ENCODE data around the gene NR1H3. TPM values are rescaled to one million over a fixed set of nuclear protein-coding genes. Genes with fewer than 3 reads are reported as not detected.

The NR1H3 gene
- total and polyA plus RNA-seq, 4 donors = 35.0 to 62.0 (median 57.0) TPM

DNA sequence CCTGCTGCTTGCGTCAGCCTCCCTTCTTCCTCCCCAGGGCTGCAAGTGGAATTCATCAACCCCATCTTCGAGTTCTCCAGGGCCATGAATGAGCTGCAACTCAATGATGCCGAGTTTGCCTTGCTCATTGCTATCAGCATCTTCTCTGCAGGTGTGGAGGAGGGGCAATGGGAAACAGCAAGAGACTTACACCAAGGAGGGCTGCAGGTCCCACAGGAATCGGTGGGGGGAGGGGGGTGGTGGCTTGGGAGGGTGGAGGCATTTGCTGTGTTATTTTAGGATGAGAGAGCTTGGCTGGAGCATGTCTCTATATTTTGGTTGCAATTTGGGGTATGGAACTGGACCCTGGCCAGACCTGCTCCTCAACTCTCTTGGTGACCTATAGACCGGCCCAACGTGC, 10.1 kb downstream of the NR1H3 start:
- Histone ChIP-seq H3K36me3 (ENCODE audit: control insufficient read depth in 4 of 4, insufficient read depth in 4 of 4, low read length in 4 of 4) (peaks cover 0 to 4% (median 0%) of the 10 kb centered on the region in 4 donors), H3K4me1 (ENCODE audit: control insufficient read depth in 5 of 5, insufficient read depth in 5 of 5, low read length in 5 of 5) (peaks cover 9 to 32% (median 13%) of the 10 kb centered on the region in 5 donors), H3K4me3 (no peak overlapping the region), H3K27me3 (ENCODE audit: control insufficient read depth in 3 of 3, insufficient read depth in 3 of 3, low read length in 2 of 3) (no peaks in the 10 kb centered on the region), H3K9me3 (ENCODE audit: control insufficient read depth in 4 of 4, insufficient read depth in 3 of 4, low read length in 3 of 4) (no peaks in the 10 kb centered on the region), H3K9ac (ENCODE audit: insufficient read depth in 1 of 2, low read length in 2 of 2) (peak overlapping the region in 1 of 2 donors; percentile 56), H3K27ac (ENCODE audit: low read depth in 1 of 2, low read length in 1 of 2) (peak overlapping the region in 1 of 2 donors; percentile 96)
- 55 to 72% methylated on average over 6 of the region's 6 CpGs for WGBS, 2 donors
- ATAC-seq (ENCODE audit: insufficient read depth, low FRiP score) = no peak
- DNase-seq = no peak
- TF ChIP-seq, protein P1, sequence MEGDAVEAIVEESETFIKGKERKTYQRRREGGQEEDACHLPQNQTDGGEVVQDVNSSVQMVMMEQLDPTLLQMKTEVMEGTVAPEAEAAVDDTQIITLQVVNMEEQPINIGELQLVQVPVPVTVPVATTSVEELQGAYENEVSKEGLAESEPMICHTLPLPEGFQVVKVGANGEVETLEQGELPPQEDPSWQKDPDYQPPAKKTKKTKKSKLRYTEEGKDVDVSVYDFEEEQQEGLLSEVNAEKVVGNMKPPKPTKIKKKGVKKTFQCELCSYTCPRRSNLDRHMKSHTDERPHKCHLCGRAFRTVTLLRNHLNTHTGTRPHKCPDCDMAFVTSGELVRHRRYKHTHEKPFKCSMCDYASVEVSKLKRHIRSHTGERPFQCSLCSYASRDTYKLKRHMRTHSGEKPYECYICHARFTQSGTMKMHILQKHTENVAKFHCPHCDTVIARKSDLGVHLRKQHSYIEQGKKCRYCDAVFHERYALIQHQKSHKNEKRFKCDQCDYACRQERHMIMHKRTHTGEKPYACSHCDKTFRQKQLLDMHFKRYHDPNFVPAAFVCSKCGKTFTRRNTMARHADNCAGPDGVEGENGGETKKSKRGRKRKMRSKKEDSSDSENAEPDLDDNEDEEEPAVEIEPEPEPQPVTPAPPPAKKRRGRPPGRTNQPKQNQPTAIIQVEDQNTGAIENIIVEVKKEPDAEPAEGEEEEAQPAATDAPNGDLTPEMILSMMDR (IDR thresholded peaks at IDR 0.05; ENCODE audit: control extremely low read depth, extremely low read depth) = no peak

DNA sequence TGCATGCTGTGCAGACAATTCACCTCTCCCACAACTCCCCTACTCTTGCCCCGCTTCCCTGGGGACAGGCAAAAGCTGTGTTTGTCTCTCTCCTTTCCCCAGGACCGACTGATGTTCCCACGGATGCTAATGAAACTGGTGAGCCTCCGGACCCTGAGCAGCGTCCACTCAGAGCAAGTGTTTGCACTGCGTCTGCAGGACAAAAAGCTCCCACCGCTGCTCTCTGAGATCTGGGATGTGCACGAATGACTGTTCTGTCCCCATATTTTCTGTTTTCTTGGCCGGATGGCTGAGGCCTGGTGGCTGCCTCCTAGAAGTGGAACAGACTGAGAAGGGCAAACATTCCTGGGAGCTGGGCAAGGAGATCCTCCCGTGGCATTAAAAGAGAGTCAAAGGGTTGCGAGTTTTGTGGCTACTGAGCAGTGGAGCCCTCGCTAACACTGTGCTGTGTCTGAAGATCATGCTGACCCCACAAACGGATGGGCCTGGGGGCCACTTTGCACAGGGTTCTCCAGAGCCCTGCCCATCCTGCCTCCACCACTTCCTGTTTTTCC, 10.7 kb downstream of the NR1H3 start:
- Histone ChIP-seq H3K27ac (ENCODE audit: low read depth in 1 of 2, low read length in 1 of 2) (peak overlapping the region; percentile 90 to 96), H3K4me1 (ENCODE audit: control insufficient read depth in 5 of 5, insufficient read depth in 5 of 5, low read length in 5 of 5) (peaks cover 9 to 32% (median 13%) of the 10 kb centered on the region in 5 donors), H3K36me3 (ENCODE audit: control insufficient read depth in 4 of 4, insufficient read depth in 4 of 4, low read length in 4 of 4) (peaks cover 0 to 3% (median 0%) of the 10 kb centered on the region in 4 donors), H3K27me3 (ENCODE audit: control insufficient read depth in 3 of 3, insufficient read depth in 3 of 3, low read length in 2 of 3) (no peaks in the 10 kb centered on the region), H3K4me3 (no peak overlapping the region), H3K9ac (ENCODE audit: insufficient read depth in 1 of 2, low read length in 2 of 2) (peak overlapping the region in 1 of 2 donors; percentile 56), H3K9me3 (ENCODE audit: control insufficient read depth in 4 of 4, insufficient read depth in 3 of 4, low read length in 3 of 4) (no peaks in the 10 kb centered on the region)
- no peak for DNase-seq
- TF ChIP-seq, protein P1 (IDR thresholded peaks at IDR 0.05; ENCODE audit: control extremely low read depth, extremely low read depth) = no peak
- 26 to 44% methylated on average over 13 of the region's 13 CpGs for WGBS, 2 donors
- ATAC-seq (ENCODE audit: insufficient read depth, low FRiP score) = no peak

DNA sequence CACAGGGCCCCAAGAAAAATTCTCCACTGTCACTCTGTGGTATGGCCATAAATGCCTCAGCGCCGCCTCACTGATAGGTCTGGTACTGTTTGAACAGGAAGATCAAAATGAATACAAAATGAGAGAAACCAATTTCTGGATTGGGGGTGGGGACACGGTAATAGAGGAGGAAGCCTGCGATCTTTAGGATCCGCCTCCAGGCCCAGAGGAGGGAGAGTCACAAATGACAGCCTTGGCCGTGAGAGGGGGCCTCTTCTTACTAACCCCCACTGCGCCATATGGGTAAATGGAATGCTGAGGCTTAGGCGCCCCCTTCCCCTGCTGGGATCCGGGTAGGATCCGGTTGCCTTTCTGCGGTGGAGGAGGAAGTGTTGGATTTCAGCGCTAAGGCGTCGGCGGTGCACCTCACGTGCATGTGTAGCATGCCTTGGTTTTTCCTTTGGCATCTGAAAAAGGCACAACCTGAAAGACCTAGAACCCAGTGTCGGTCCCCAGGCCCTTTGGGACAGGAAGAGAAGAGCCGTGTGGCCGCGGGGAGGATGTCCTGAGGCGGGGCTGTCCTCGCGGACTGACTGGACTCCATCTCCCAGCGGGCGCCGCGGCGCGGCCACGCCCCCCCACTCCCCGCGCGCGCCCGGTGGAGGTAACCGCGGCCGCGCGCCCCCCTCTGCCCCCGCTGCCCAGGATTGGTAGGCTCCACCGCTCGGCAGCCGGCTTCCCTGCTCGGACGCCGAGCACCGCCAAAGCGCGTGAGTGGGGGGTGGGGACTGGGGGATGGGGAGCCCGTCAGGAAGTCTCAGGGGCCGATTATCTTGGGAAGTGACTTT, 11.4 kb downstream of the NR1H3 start:
- TF ChIP-seq, protein P1 (IDR thresholded peaks at IDR 0.05; ENCODE audit: control extremely low read depth, extremely low read depth) = no peak
- ATAC-seq (ENCODE audit: insufficient read depth, low FRiP score) = peak; percentile 94
- H3K9ac ChIP-seq (ENCODE audit: insufficient read depth in 1 of 2, low read length in 2 of 2) = peak overlapping the region in 1 of 2 donors; percentile 56
- peak overlapping the region; percentile 90 to 96 for H3K27ac ChIP-seq (ENCODE audit: low read depth in 1 of 2, low read length in 1 of 2)
- peak overlapping the region; percentile 66 for H3K4me3 ChIP-seq
- no peaks in the 10 kb centered on the region for H3K27me3 ChIP-seq (ENCODE audit: control insufficient read depth in 3 of 3, insufficient read depth in 3 of 3, low read length in 2 of 3)
- H3K36me3 ChIP-seq (ENCODE audit: control insufficient read depth in 4 of 4, insufficient read depth in 4 of 4, low read length in 4 of 4) = peaks cover 0 to 3% (median 0%) of the 10 kb centered on the region in 4 donors
- H3K4me1 ChIP-seq (ENCODE audit: control insufficient read depth in 5 of 5, insufficient read depth in 5 of 5, low read length in 5 of 5) = peaks cover 7 to 32% (median 13%) of the 10 kb centered on the region in 5 donors
- peak; percentile 91 to 94 (median 93) for DNase-seq
- WGBS, 2 donors = 1% methylated on average over 37 to 52 of the region's 52 CpGs
- no peaks in the 10 kb centered on the region for H3K9me3 ChIP-seq (ENCODE audit: control insufficient read depth in 4 of 4, insufficient read depth in 3 of 4, low read length in 3 of 4)
